K562 (cell line): ENCODE results near the gene ANKRD16.
A peak's percentile ranks its signal among the peaks of the same experiment; 100 is the strongest.

ENCODE experiments used
- EP300 ChIP-seq: IDR thresholded peaks from 2 replicates; pipeline ENCODE4 v1.6.1; 2012; ENCODE audit warnings: low read length, improper control_type of control experiment
- PCBP2 ChIP-seq: fragments of 200-400 bp; formaldehyde crosslinking; IDR thresholded peaks from 2 replicates; pipeline ENCODE4 v1.6.1; 2018; ENCODE audit warnings: low read length, low read depth, mild to moderate bottlenecking, moderate library complexity; ENCODE audit not compliant: poor library complexity, severe bottlenecking
- RAD21 ChIP-seq, 2 experiments: fragments of 250-450 bp in 1 of 2; fragments of 450-650 bp in 1 of 2; sonication (Bioruptor Pico) in 1 of 2; formaldehyde crosslinking in 1 of 2; IDR thresholded peaks in 1 of 2; conservative IDR thresholded peaks in 1 of 2; 2 replicates each; pipeline versions ENCODE4 v1.4.0 to v1.8.0; 2020 to 2022; ENCODE audit warnings: mild to moderate bottlenecking in 2 of 2, moderate library complexity in 1 of 2
- ZBTB33 ChIP-seq: sonication (generic); formaldehyde crosslinking; IDR thresholded peaks from 2 replicates; pipeline ENCODE4 v1.8.1; 2023; ENCODE audit warnings: mild to moderate bottlenecking, missing genetic modification reagents
- ZFP36 ChIP-seq: fragments of 150-350 bp; IDR thresholded peaks from 2 replicates; pipeline ENCODE4 v1.6.1; 2018; ENCODE audit warnings: low read length, low read depth; ENCODE audit not compliant: partially characterized antibody
- ZNF274 ChIP-seq: IDR thresholded peaks from 2 replicates; pipeline ENCODE4 v1.6.1; 2011; ENCODE audit warnings: low read depth, mild to moderate bottlenecking, low read length, moderate library complexity, borderline replicate concordance
- TF ChIP-seq, protein P1 (sequence below), 2 experiments: fragments of 450-650 bp; conservative IDR thresholded peaks; 2 replicates each; pipeline ENCODE4 v1.6.1; 2017; ENCODE audit warnings: mild to moderate bottlenecking in 2 of 2, moderate library complexity in 2 of 2

- TF ChIP-seq ZBTB33 (0 out of 2 replicates have a peak, but pooled peaks have one; percentile 33), EP300 (no peak), RAD21 (CRISPR knock-in tag; conservative IDR thresholded peaks at IDR 0.05 in 1 of 2, IDR thresholded peaks at IDR 0.05 in 1 of 2) (no peak), ZFP36 (no peak), ZNF274 (no peak), PCBP2 (no peak)
- TF ChIP-seq, protein P1, sequence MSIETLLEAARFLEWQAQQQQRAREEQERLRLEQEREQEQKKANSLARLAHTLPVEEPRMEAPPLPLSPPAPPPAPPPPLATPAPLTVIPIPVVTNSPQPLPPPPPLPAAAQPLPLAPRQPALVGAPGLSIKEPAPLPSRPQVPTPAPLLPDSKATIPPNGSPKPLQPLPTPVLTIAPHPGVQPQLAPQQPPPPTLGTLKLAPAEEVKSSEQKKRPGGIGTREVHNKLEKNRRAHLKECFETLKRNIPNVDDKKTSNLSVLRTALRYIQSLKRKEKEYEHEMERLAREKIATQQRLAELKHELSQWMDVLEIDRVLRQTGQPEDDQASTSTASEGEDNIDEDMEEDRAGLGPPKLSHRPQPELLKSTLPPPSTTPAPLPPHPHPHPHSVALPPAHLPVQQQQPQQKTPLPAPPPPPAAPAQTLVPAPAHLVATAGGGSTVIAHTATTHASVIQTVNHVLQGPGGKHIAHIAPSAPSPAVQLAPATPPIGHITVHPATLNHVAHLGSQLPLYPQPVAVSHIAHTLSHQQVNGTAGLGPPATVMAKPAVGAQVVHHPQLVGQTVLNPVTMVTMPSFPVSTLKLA (conservative IDR thresholded peaks at IDR 0.05), result peak; percentile 80 to 87; a peak in 3 of 4 replicates
These were observed at the start of gene ANKRD16, which contains the start of gene FBH1 for GRCh38 chr10:5889624-5890451.
